Measurements from ENCODE around the gene DCAKD. TPM values are rescaled to one million over a fixed set of nuclear protein-coding genes. Genes with fewer than 3 reads are reported as not detected.

The DCAKD gene
- total and polyA plus RNA-seq, 2 of the 8 experiments (the other 6 are each of a cell fraction or from before 2014, with no cell fraction given) = 35.6 to 52.9 TPM

GRCh38 chr17:44999433-44999832 is 52.0 kb downstream of the DCAKD start (continued):
- TF ChIP-seq TCF12 (IDR thresholded peaks at IDR 0.05; ENCODE audit: low read depth, low read length) (no peak), RNF2 (IDR thresholded peaks at IDR 0.05; ENCODE audit: borderline replicate concordance, low read depth, low read length, missing control alignments, poor library complexity, severe bottlenecking) (no peak), SP1 (IDR thresholded peaks at IDR 0.05; ENCODE audit: low read depth, low read length) (no peak), EP300 (IDR thresholded peaks at IDR 0.05; ENCODE audit: borderline replicate concordance in 1 of 2, low read depth in 2 of 2, low read length in 2 of 2) (no peak)
